HepG2 (cell line): ENCODE results near the gene GNAL. TPM values are rescaled to one million over a fixed set of nuclear protein-coding genes. Genes with fewer than 3 reads are reported as not detected.
A peak's percentile ranks its signal among the peaks of the same experiment; 100 is the strongest.

Experiments
- ATAC-seq: fragments of 200-7000 bp; cut with Tn5 transposase; 3 replicates; pipeline ENCODE4 v1.9.1; 2020; ENCODE audit warnings: mild to moderate bottlenecking, moderate library complexity
- BruUV-seq: library from RNA; stranded (reverse); fragments of 400-500 nt; replicated peaks from 2 replicates; lab custom pipeline; 2021; lab: Mats Ljungman, UMichigan
- CTCF ChIA-PET: fragments of 300-600 bp; formaldehyde crosslinking; extraction: SDS; loops from one replicate; lab custom pipeline; 2021; ENCODE audit warnings: low total read pairs, inconsistent platforms, low intra/inter-chr PET ratio; lab: Yijun Ruan, JAX
- POLR2A ChIA-PET: fragments of 350-600 bp; sonication (Branson Sonifier 250); formaldehyde crosslinking; loops from one replicate; lab custom pipeline; 2020; ENCODE audit warnings: antibody characterized with exemption, inconsistent platforms; lab: Yijun Ruan, JAX
- DNase-seq: peaks from one replicate; pipeline ENCODE4 v3.0.0-alpha.2; 2015; ENCODE audit warnings: low spot score
- FAIRE-seq: peaks from 3 replicates; lab custom pipeline; 2011; peaks lifted over from hg19 to GRCh38; lab: Jason Lieb, UNC
- H2AFZ ChIP-seq: one replicate; pipeline ENCODE4 v1.6.1; 2011; ENCODE audit warnings: low read length, inconsistent platforms
- H3K27ac ChIP-seq: fragments of 300-600 bp; 3 replicates; pipeline ENCODE4 v1.8.0; 2011; ENCODE audit warnings: mixed run types, mild to moderate bottlenecking, mixed read lengths, low read length, inconsistent platforms; ENCODE audit not compliant: insufficient read depth; ENCODE audit errors: extremely low read length
- H3K27me3 ChIP-seq, 2 experiments: fragments of 200-600 bp in 1 of 2; 2 replicates in 1 of 2; 3 replicates in 1 of 2; pipeline versions ENCODE4 v1.6.0 to v1.8.0; 2011; ENCODE audit warnings: low read length in 2 of 2, mild to moderate bottlenecking in 2 of 2, moderate library complexity in 2 of 2, inconsistent platforms in 1 of 2; ENCODE audit not compliant: insufficient read depth in 2 of 2, control insufficient read depth in 1 of 2
- H3K36me3 ChIP-seq, 2 experiments: fragments of 200-600 bp in 1 of 2; replicated peaks in 1 of 2; 2 replicates in 1 of 2; 3 replicates in 1 of 2; pipeline versions ENCODE4 v1.5.1 to v1.8.0; 2011; ENCODE audit warnings: low read length in 2 of 2, inconsistent platforms in 1 of 2; ENCODE audit not compliant: insufficient read depth in 2 of 2, control insufficient read depth in 1 of 2
- H3K4me1 ChIP-seq: 2 replicates; pipeline ENCODE4 v1.5.1; 2012; ENCODE audit warnings: low read length, inconsistent platforms; ENCODE audit not compliant: insufficient read depth
- H3K4me2 ChIP-seq: 2 replicates; pipeline ENCODE4 v1.6.0; 2011; ENCODE audit warnings: low read depth, low read length, inconsistent platforms
- H3K4me3 ChIP-seq, 3 experiments: fragments of 200-600 bp in 1 of 3; sonication (generic), shearing (Covaris generic) in 1 of 3; replicated peaks in 1 of 3; 2 replicates each; pipeline ENCODE4 v1.5.1; 2011 to 2016; ENCODE audit warnings: low read length in 3 of 3, inconsistent platforms in 2 of 3, low read depth in 2 of 3, mild to moderate bottlenecking in 2 of 3, control low read depth in 1 of 3, mixed read lengths in 1 of 3; ENCODE audit not compliant: insufficient read depth in 1 of 3
- H3K79me2 ChIP-seq: one replicate; pipeline ENCODE4 v1.6.1; 2011; ENCODE audit warnings: low read length, inconsistent platforms; ENCODE audit not compliant: insufficient read depth
- H3K9ac ChIP-seq: 2 replicates; pipeline ENCODE4 v1.6.0; 2011; ENCODE audit warnings: mild to moderate bottlenecking, low read depth, low read length, inconsistent platforms; ENCODE audit not compliant: insufficient read depth
- H3K9me3 ChIP-seq: 2 replicates; pipeline ENCODE4 v1.5.1; 2012; ENCODE audit warnings: mild to moderate bottlenecking, low read length
- H4K20me1 ChIP-seq: 2 replicates; pipeline ENCODE4 v1.6.0; 2011; ENCODE audit warnings: inconsistent platforms, mild to moderate bottlenecking, low read length, moderate library complexity; ENCODE audit not compliant: insufficient read depth
- ADNP ChIP-seq: sonication (generic); formaldehyde crosslinking; IDR thresholded peaks from 2 replicates; pipeline ENCODE4 v1.4.0; 2020; ENCODE audit warnings: missing genetic modification reagents
- BATF2 ChIP-seq: sonication (generic); formaldehyde crosslinking; IDR thresholded peaks from 2 replicates; pipeline ENCODE4 v1.8.0; 2022; ENCODE audit warnings: mild to moderate bottlenecking, missing genetic modification reagents, moderate library complexity
- CHD4 ChIP-seq: fragments of 200-600 bp; sonication (generic); IDR thresholded peaks from 2 replicates; pipeline ENCODE4 v1.7.0; 2017; ENCODE audit warnings: mild to moderate bottlenecking, low read length, borderline replicate concordance
- FLYWCH1 ChIP-seq: sonication (generic); formaldehyde crosslinking; IDR thresholded peaks from 2 replicates; pipeline ENCODE4 v1.8.1; 2023; ENCODE audit warnings: mild to moderate bottlenecking, missing genetic modification reagents
- LCORL ChIP-seq, 2 experiments: fragments of 450-650 bp in 1 of 2; sonication (generic) in 1 of 2; formaldehyde crosslinking in 1 of 2; IDR thresholded peaks; 2 replicates each; pipeline versions ENCODE4 v1.5.0 to v1.6.1; 2017 to 2020; ENCODE audit warnings: antibody characterized with exemption in 1 of 2, missing genetic modification reagents in 1 of 2
- NR1H2 ChIP-seq: sonication (generic); formaldehyde crosslinking; IDR thresholded peaks from 2 replicates; pipeline ENCODE4 v1.8.1; 2022; ENCODE audit warnings: low read depth, missing genetic modification reagents, borderline replicate concordance
- PLRG1 ChIP-seq: fragments of 450-650 bp; conservative IDR thresholded peaks from 2 replicates; pipeline ENCODE4 v1.6.1; 2016
- RBAK ChIP-seq: sonication (generic); formaldehyde crosslinking; IDR thresholded peaks from 2 replicates; pipeline ENCODE4 v1.5.1; 2020; ENCODE audit warnings: mild to moderate bottlenecking, missing genetic modification reagents
- RFX1 ChIP-seq: fragments of 450-650 bp; IDR thresholded peaks from 2 replicates; pipeline ENCODE4 v1.6.1; 2017
- RXRA ChIP-seq: sonication (generic); formaldehyde crosslinking; IDR thresholded peaks from 2 replicates; pipeline ENCODE4 v1.5.1; 2020; ENCODE audit warnings: missing genetic modification reagents
- STAT5B ChIP-seq: sonication (generic); formaldehyde crosslinking; IDR thresholded peaks from 2 replicates; pipeline ENCODE4 v1.4.0; 2020; ENCODE audit warnings: missing genetic modification reagents
- TFDP2 ChIP-seq: sonication (generic); formaldehyde crosslinking; IDR thresholded peaks from 2 replicates; pipeline ENCODE4 v1.4.0; 2020; ENCODE audit warnings: missing genetic modification reagents
- ZFP1 ChIP-seq: IDR thresholded peaks from 2 replicates; pipeline ENCODE4 v1.6.1; 2016
- ZNF543 ChIP-seq: sonication (generic); formaldehyde crosslinking; IDR thresholded peaks from 2 replicates; pipeline ENCODE4 v1.4.0; 2020; ENCODE audit warnings: mild to moderate bottlenecking, missing genetic modification reagents
- ZNF562 ChIP-seq: sonication (generic); formaldehyde crosslinking; IDR thresholded peaks from 2 replicates; pipeline ENCODE4 v1.8.0; 2022; ENCODE audit warnings: missing genetic modification reagents, borderline replicate concordance
- ZNF563 ChIP-seq: sonication (generic); formaldehyde crosslinking; IDR thresholded peaks from 2 replicates; pipeline ENCODE4 v1.8.0; 2022; ENCODE audit warnings: mild to moderate bottlenecking, moderate library complexity, missing genetic modification reagents
- ZNF598 ChIP-seq: sonication (generic); formaldehyde crosslinking; IDR thresholded peaks from 2 replicates; pipeline ENCODE4 v1.5.1; 2020; ENCODE audit warnings: mild to moderate bottlenecking, missing genetic modification reagents, borderline replicate concordance
- ZNF644 ChIP-seq: IDR thresholded peaks from 2 replicates; pipeline ENCODE4 v1.6.1; 2016; ENCODE audit warnings: low read depth
- ZNF687 ChIP-seq: sonication (generic); formaldehyde crosslinking; IDR thresholded peaks from 2 replicates; pipeline ENCODE4 v1.5.1; 2020; ENCODE audit warnings: mild to moderate bottlenecking, missing genetic modification reagents, moderate library complexity
- ZNF691 ChIP-seq: sonication (generic); formaldehyde crosslinking; IDR thresholded peaks from 2 replicates; pipeline ENCODE4 v1.4.0; 2020; ENCODE audit warnings: missing genetic modification reagents, low read depth, mild to moderate bottlenecking, borderline replicate concordance
- WGBS: methylation state at CpG from one replicate; pipeline ENCODE4 v1.1.6; 2017; ENCODE audit warnings: low lambda C conversion rate; 5-methylcytosine and 5-hydroxymethylcytosine counted together
- in situ Hi-C: cut with HindIII; loops from 2 replicates; pipeline ENCODE4 v1.10.0; 2017; ENCODE audit warnings: low pct_unique_long_range_greater_than_20kb; ENCODE audit not compliant: extremely low pct_ligation_motif_present
- intact Hi-C: fragments of 100-400 bp; cut with micrococcal nuclease; formaldehyde crosslinking; loops from one replicate; pipeline ENCODE4 v1.10.0; 2022; ENCODE audit not compliant: unreplicated experiment
- polyA plus RNA-seq, 8 experiments: library from polyadenylated mRNA; depleted of rRNA in 3 of 8; stranded (reverse) in 7 of 8; unstranded in 1 of 8; fragments of >200 nt; fragmentation: Illumina TruSeq in 4 of 8; extraction: Trizol in 4 of 8; gene quantifications; 2 replicates each; pipeline versions ENCODE4 v1.2.1 to v1.2.3, GENCODE V29; 2011 to 2016; ENCODE audit warnings: low read depth in 4 of 8, missing spikeins in 1 of 8, mixed read lengths in 1 of 8; ENCODE audit not compliant: insufficient read depth in 1 of 8
- total RNA-seq, 5 experiments: library from RNA; depleted of rRNA; stranded (reverse); fragments of >200 nt; fragmentation: Illumina TruSeq; extraction: Trizol; gene quantifications; 2 replicates each; pipeline ENCODE4 v1.2.3, GENCODE V29; 2016; ENCODE audit warnings: low read depth in 1 of 5

Gene GNAL
- total and polyA plus RNA-seq, 2 of the 13 experiments (the other 11 are each of a cell fraction or from before 2014, with no cell fraction given) = 0.87 to 1.4 TPM

- BruUV-seq = TSS peak; percentile 89
- Histone ChIP-seq H3K4me3 (peak overlapping the region; percentile 68 to 93 (median 83)), H3K79me2 (peaks cover 27% of the 10 kb centered on the region), H3K36me3 (no peaks in the 10 kb centered on the region), H3K9ac (peak overlapping the region; percentile 91), H2AFZ (no peak overlapping the region), H3K9me3 (no peaks in the 10 kb centered on the region), H3K27me3 (no peaks in the 10 kb centered on the region; a peak in 1 of 5 replicates), H3K4me1 (peaks cover 55% of the 10 kb centered on the region), H3K27ac (peak overlapping the region; percentile 80), H3K4me2 (peak overlapping the region; percentile 96), H4K20me1 (no peaks in the 10 kb centered on the region)
- ChIA-PET POLR2A (interaction anchor here (0.8 to 1.1 kb wide), 2 partner anchors 12 to 143 kb away, joined by 4 to 9 read pairs; no protein-coding TSS in a partner anchor), CTCF (no interaction called here)
- ATAC-seq (peak; percentile 50), FAIRE-seq (no peak), DNase-seq (peak; percentile 12)
- in situ Hi-C loops (no loop called here), intact Hi-C loops (loop anchor here (1.0 to 10.0 kb wide), 4 partner anchors 12 to 143 kb away; partner anchors contain the start of gene MPPE1)
- WGBS = 7% methylated on average over 2 of the region's 23 CpGs
- TF ChIP-seq ZNF543 (0 out of 2 replicates have a peak, but pooled peaks have one; percentile 6), ZNF691 (CRISPR knock-in tag) (no peak), STAT5B (CRISPR knock-in tag) (no peak), ZNF644 (CRISPR knock-in tag) (no peak), NR1H2 (CRISPR knock-in tag) (no peak), ZNF687 (CRISPR knock-in tag) (peak; percentile 59), RBAK (CRISPR knock-in tag) (no peak), RFX1 (no peak), ZNF598 (CRISPR knock-in tag) (0 out of 2 replicates have a peak, but pooled peaks have one; percentile 57), RXRA (CRISPR knock-in tag) (no peak), ZNF562 (CRISPR knock-in tag) (no peak), ZNF563 (CRISPR knock-in tag) (peak; percentile 7; the same call in 1 of the 2 replicates), FLYWCH1 (CRISPR knock-in tag) (no peak), TFDP2 (CRISPR knock-in tag) (no peak), ZFP1 (CRISPR knock-in tag) (no peak), BATF2 (CRISPR knock-in tag) (no peak), LCORL (IDR thresholded peaks at IDR 0.05) (no peak), LCORL (CRISPR knock-in tag; IDR thresholded peaks at IDR 0.05) (no peak), PLRG1 (no peak), CHD4 (no peak), ADNP (CRISPR knock-in tag) (no peak)
Measured at GRCh38 chr18:11851806-11852337, 162.8 kb downstream of the GNAL start.
